ENCODE results near the gene SNTG2.

The SNTG2 gene

DNA sequence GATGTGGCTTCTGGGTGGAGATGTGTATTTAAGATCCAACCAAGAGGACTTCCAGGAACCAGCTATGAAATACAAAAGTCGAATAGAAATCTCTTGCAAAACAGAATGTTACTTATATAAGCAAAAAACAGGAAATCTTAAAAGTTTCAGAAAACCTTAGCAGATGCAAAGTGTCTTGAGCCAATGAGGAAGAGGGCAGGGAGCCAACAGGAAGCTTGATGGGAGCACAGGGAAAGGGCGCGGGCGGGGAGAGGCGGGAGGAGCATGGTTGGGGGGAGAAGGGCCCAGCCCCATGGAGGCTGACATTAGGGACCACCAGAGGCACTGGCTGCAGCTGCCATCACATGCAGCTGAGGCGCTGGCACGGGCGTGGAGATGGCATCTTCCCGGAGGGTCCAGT, 203.3 kb downstream of the SNTG2 start:
- no peak for TF ChIP-seq FOXP2 (optimal IDR thresholded peaks at IDR 0.05; ENCODE audit: borderline replicate concordance, extremely low read depth, extremely low read length, insufficient read depth)
- TF ChIP-seq, protein P1, sequence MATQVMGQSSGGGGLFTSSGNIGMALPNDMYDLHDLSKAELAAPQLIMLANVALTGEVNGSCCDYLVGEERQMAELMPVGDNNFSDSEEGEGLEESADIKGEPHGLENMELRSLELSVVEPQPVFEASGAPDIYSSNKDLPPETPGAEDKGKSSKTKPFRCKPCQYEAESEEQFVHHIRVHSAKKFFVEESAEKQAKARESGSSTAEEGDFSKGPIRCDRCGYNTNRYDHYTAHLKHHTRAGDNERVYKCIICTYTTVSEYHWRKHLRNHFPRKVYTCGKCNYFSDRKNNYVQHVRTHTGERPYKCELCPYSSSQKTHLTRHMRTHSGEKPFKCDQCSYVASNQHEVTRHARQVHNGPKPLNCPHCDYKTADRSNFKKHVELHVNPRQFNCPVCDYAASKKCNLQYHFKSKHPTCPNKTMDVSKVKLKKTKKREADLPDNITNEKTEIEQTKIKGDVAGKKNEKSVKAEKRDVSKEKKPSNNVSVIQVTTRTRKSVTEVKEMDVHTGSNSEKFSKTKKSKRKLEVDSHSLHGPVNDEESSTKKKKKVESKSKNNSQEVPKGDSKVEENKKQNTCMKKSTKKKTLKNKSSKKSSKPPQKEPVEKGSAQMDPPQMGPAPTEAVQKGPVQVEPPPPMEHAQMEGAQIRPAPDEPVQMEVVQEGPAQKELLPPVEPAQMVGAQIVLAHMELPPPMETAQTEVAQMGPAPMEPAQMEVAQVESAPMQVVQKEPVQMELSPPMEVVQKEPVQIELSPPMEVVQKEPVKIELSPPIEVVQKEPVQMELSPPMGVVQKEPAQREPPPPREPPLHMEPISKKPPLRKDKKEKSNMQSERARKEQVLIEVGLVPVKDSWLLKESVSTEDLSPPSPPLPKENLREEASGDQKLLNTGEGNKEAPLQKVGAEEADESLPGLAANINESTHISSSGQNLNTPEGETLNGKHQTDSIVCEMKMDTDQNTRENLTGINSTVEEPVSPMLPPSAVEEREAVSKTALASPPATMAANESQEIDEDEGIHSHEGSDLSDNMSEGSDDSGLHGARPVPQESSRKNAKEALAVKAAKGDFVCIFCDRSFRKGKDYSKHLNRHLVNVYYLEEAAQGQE (IDR thresholded peaks at IDR 0.05; ENCODE audit: insufficient read depth in 1 of 2, low read depth in 2 of 2, low read length in 2 of 2) = no peak
- no peak for TF ChIP-seq TAF1 (IDR thresholded peaks at IDR 0.05; ENCODE audit: borderline replicate concordance, insufficient read depth, low read length)
- TF ChIP-seq SIN3A (IDR thresholded peaks at IDR 0.05; ENCODE audit: borderline replicate concordance, insufficient read depth, low read length) = no peak
- TF ChIP-seq POLR2AphosphoS5 (IDR thresholded peaks at IDR 0.05; ENCODE audit: low read depth, low read length) = no peak

DNA sequence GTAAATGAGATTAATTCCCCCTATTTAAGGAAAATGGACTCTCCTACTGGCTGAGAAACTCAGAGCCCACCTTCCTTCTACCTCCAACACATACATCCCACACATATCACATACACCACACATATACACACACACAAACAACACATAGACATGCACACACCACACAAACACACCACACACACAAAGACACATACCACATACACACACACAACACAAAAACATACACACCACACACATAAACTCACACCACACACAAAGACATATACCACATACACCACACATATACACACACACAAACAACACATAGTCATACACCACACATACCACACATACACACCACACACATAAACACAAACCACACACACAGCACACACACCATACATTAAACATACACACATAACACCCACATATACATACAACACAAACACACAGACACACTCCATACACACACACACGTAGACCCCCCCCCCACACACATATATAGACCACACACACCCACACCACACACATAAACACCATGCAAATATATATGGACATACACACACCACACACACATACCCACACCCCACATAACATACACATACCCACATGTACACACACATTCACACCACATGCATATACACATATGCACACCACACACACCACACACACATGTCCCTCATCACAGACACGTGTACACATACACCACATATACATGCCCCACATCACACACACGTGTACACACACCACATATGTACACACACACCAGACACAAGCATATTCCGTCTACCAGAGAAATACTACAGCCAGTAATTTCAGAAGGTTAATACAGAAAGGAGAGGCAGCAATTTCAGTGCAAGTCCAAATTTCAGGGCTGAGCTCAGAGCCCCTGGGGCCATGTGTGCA, 204.3 kb downstream of the SNTG2 start:
- TF ChIP-seq, protein P1 (IDR thresholded peaks at IDR 0.05; ENCODE audit: insufficient read depth in 1 of 2, low read depth in 2 of 2, low read length in 2 of 2) = no peak
- TF ChIP-seq FOXP2 (optimal IDR thresholded peaks at IDR 0.05; ENCODE audit: borderline replicate concordance, extremely low read depth, extremely low read length, insufficient read depth) (no peak), TAF1 (IDR thresholded peaks at IDR 0.05; ENCODE audit: borderline replicate concordance, insufficient read depth, low read length) (no peak), POLR2AphosphoS5 (IDR thresholded peaks at IDR 0.05; ENCODE audit: low read depth, low read length) (no peak), SIN3A (IDR thresholded peaks at IDR 0.05; ENCODE audit: borderline replicate concordance, insufficient read depth, low read length) (no peak)

DNA sequence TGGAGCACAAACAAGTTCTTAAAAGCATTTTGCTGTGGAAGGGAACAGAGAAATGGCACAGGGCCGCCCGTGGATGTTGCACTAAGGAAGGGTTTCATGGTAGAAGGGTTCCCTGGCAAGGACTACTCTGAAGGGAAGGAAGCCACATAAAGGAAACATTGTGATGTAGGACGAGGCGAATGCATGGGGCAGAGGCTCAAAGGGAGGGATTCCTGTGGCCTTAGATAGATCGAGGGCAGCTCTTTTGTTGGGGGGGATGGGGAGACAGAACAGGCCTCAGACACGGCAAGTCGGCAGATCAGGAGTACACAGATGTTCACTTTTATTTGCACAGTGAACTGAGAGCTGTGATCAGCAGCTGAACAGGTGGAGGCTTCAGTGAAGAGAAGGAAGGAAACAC, 205.4 kb downstream of the SNTG2 start:
- TF ChIP-seq SIN3A (IDR thresholded peaks at IDR 0.05; ENCODE audit: borderline replicate concordance, insufficient read depth, low read length) = no peak
- no peak for TF ChIP-seq FOXP2 (optimal IDR thresholded peaks at IDR 0.05; ENCODE audit: borderline replicate concordance, extremely low read depth, extremely low read length, insufficient read depth)
- TF ChIP-seq, protein P1 (IDR thresholded peaks at IDR 0.05; ENCODE audit: insufficient read depth in 1 of 2, low read depth in 2 of 2, low read length in 2 of 2) = no peak
- TF ChIP-seq TAF1 (IDR thresholded peaks at IDR 0.05; ENCODE audit: borderline replicate concordance, insufficient read depth, low read length) = no peak
- TF ChIP-seq POLR2AphosphoS5 (IDR thresholded peaks at IDR 0.05; ENCODE audit: low read depth, low read length) = no peak

DNA sequence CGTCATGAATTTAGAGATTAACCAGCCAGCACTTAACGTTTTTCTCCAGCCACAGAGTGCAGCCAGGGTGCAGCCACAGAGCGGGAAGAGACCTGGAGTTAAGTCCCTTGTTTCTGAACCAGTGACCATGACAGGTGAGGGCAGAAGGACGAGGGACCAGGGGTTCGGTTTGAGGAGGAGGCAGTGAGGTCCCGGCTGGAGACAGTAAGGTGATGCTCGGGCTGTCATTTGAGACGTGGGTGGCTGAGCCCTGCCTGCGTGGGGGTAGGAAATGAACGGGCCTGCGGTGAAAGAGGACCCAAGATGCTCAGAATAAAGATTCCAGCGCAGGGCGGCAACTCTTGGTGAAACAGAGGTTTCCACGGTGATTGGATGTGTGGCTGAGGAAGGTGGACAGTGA, 205.9 kb downstream of the SNTG2 start:
- TF ChIP-seq POLR2AphosphoS5 (IDR thresholded peaks at IDR 0.05; ENCODE audit: low read depth, low read length) (no peak), SIN3A (IDR thresholded peaks at IDR 0.05; ENCODE audit: borderline replicate concordance, insufficient read depth, low read length) (no peak), FOXP2 (optimal IDR thresholded peaks at IDR 0.05; ENCODE audit: borderline replicate concordance, extremely low read depth, extremely low read length, insufficient read depth) (no peak), TAF1 (IDR thresholded peaks at IDR 0.05; ENCODE audit: borderline replicate concordance, insufficient read depth, low read length) (no peak)
- TF ChIP-seq, protein P1 (IDR thresholded peaks at IDR 0.05; ENCODE audit: insufficient read depth in 1 of 2, low read depth in 2 of 2, low read length in 2 of 2) = no peak
